GM10248 (cell line): ENCODE results near the gene SCN8A.

Experiments used
- CTCF ChIA-PET: fragments of 300-600 bp; sonication (Branson Sonifier 250); formaldehyde crosslinking; extraction: SDS; loops from one replicate; lab custom pipeline; 2021; ENCODE audit warnings: antibody characterized with exemption; lab: Yijun Ruan, JAX
- POLR2A ChIA-PET: fragments of 350-650 bp; sonication (Branson Sonifier 250); formaldehyde crosslinking; extraction: SDS; loops from one replicate; lab custom pipeline; 2020; ENCODE audit warnings: antibody characterized with exemption; lab: Yijun Ruan, JAX
- DNase-seq: peaks from one replicate; pipeline ENCODE4 v3.0.0; 2012; ENCODE audit errors: extremely low spot score
- TF ChIP-seq, protein P1 (sequence below): IDR thresholded peaks from 2 replicates; pipeline ENCODE4 v1.5.1; 2012; ENCODE audit warnings: mild to moderate bottlenecking, low read depth; ENCODE audit errors: extremely low read depth, missing control alignments, control extremely low read depth

Gene SCN8A

DNA sequence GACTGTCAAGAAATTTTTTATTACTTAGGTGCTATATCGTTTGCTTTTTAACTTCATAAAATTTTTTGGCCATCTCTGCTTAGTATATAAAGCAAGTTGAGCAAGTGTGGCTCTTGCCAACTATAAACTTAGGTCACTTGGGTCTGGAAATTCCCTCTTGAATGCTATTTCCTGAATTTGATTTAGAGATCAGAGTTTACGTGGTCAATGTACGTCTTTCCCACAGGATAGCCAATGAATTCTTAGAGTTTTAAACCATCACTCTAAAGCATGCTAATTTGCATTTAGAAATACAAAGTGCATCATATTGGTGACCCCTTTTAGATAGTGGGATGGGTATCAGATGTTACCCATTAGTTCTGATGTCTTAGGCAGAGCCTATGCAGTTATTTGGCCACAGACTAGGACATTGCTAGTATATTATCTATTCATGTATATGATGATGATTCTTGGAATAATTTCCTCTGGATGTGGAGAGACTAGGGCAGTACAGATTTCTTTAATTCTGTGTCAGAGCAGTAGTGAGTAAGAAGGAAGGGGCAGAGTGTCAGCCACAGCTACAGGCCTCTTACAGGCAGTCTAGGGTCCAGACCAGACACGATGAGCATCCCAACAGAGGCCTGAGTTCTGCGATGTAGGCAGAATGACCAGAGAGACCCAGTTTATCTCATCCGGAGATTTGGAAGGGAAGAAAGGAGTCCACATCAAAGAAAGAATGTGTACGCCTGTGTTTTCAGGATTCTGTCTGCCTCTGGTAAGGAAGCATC is 30.3 kb downstream of the SCN8A start:
- DNase-seq = no peak
- ChIA-PET CTCF (interaction anchor here (1.1 to 1.8 kb wide), 2 partner anchors 9 to 88 kb away, joined by 3 to 4 read pairs; no protein-coding TSS in a partner anchor), POLR2A (no interaction called here)
- TF ChIP-seq, protein P1, sequence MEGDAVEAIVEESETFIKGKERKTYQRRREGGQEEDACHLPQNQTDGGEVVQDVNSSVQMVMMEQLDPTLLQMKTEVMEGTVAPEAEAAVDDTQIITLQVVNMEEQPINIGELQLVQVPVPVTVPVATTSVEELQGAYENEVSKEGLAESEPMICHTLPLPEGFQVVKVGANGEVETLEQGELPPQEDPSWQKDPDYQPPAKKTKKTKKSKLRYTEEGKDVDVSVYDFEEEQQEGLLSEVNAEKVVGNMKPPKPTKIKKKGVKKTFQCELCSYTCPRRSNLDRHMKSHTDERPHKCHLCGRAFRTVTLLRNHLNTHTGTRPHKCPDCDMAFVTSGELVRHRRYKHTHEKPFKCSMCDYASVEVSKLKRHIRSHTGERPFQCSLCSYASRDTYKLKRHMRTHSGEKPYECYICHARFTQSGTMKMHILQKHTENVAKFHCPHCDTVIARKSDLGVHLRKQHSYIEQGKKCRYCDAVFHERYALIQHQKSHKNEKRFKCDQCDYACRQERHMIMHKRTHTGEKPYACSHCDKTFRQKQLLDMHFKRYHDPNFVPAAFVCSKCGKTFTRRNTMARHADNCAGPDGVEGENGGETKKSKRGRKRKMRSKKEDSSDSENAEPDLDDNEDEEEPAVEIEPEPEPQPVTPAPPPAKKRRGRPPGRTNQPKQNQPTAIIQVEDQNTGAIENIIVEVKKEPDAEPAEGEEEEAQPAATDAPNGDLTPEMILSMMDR = no peak

GRCh38 chr12:51622564-51622963 is 31.5 kb downstream of the SCN8A start:
- DNase-seq = no peak
- ChIA-PET CTCF (interaction anchor here (1.8 kb wide), 1 partner anchor 11 kb away, joined by 4 read pairs; no protein-coding TSS in a partner anchor), POLR2A (no interaction called here)
- TF ChIP-seq, protein P1 = no peak

GRCh38 chr12:51625370-51625769 is 34.3 kb downstream of the SCN8A start:
- no peak for DNase-seq
- ChIA-PET POLR2A (no interaction called here), CTCF (interaction anchor here (1.4 kb wide), 1 partner anchor 22 kb away, joined by 3 read pairs; no protein-coding TSS in a partner anchor)
- TF ChIP-seq, protein P1 = no peak

GRCh38 chr12:51626115-51626514 is 35.1 kb downstream of the SCN8A start:
- TF ChIP-seq, protein P1 = no peak
- CTCF ChIA-PET = interaction anchor here (1.4 kb wide), 1 partner anchor 21 kb away, joined by 3 read pairs; no protein-coding TSS in a partner anchor
- POLR2A ChIA-PET = no interaction called here
- DNase-seq = no peak

- no peak for DNase-seq
- POLR2A ChIA-PET = no interaction called here
- CTCF ChIA-PET = interaction anchor here (1.4 kb wide), 1 partner anchor 21 kb away, joined by 3 read pairs; no protein-coding TSS in a partner anchor
Observed at GRCh38 chr12:51626629-51627028, 35.6 kb downstream of the SCN8A start.

DNA sequence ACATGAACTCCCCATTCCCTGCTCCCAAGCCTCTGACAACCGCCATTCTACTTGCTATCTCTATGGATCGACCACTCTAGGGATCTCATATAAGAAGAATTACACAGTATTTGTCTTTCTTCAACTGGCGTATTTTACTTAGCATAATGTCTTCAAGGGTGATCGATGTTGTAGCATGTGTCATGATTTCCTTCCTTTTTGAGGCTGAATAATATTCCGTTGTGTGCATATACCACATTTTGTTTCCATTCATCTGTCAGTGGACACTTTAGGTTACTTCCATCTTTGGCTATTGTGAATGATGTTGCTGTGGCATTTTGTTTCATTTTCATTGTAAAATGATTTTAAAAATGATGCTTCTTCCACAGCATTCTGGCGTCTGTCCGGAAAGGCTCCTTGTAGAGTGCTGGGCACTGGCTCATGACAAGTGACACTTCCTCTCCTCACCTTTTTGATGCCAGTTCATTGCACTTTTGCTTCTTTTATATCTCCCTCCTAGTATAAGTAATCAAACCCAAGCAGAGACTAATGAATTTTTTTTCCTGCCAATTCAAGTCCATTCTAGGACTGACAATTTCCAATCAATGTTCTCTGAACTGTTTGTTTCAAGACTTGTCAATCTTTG is 39.3 kb downstream of the SCN8A start:
- no peak for DNase-seq
- ChIA-PET POLR2A (no interaction called here), CTCF (interaction anchor here (1.1 kb wide), 1 partner anchor 12 kb away, joined by 3 read pairs; no protein-coding TSS in a partner anchor)
- TF ChIP-seq, protein P1 = no peak

More at GRCh38 chr12:51626629-51627028, 35.6 kb downstream of the SCN8A start:
- TF ChIP-seq, protein P1 = no peak
